ENCODE measurements around the gene TRIM8. TPM values are rescaled to one million over a fixed set of nuclear protein-coding genes. Genes with fewer than 3 reads are reported as not detected.

The TRIM8 gene
- total RNA-seq, 1 experiment from 2014 or later: 61.4 TPM

- ChIA-PET CTCF (no interaction called here), POLR2A (ENCODE audit: unreplicated experiment) (no interaction called here)
- no peak for ATAC-seq
- TF ChIP-seq CTCF (conservative IDR thresholded peaks at IDR 0.05; ENCODE audit: low read depth, low read length): no peak
- TF ChIP-seq EZH2 (IDR thresholded peaks at IDR 0.05; ENCODE audit: low read length, unreplicated experiment): no peak
- no peak for TF ChIP-seq EZH2phosphoT487 (IDR thresholded peaks at IDR 0.05; ENCODE audit: borderline replicate concordance, low read length)
- Histone ChIP-seq H3K27me3 (ENCODE audit: low read length) (no peaks in the 10 kb centered on the region), H3K9me3 (ENCODE audit: low read length) (no peaks in the 10 kb centered on the region), H3K79me2 (ENCODE audit: low read length) (no peaks in the 10 kb centered on the region), H3K9ac (ENCODE audit: low read length) (no peak overlapping the region), H2AFZ (ENCODE audit: low read length) (no peak overlapping the region), H3K9me2 (replicated peaks; ENCODE audit: low read length) (no peaks in the 10 kb centered on the region), H3K27ac (ENCODE audit: low read length) (no peak overlapping the region), H3K36me3 (ENCODE audit: low read depth, low read length) (no peaks in the 10 kb centered on the region), H4K20me1 (ENCODE audit: low read length) (no peaks in the 10 kb centered on the region), H3F3A (ENCODE audit: low read length, unreplicated experiment) (no peaks in the 10 kb centered on the region), H3K4me3 (ENCODE audit: low read length) (no peak overlapping the region), H3K4me2 (ENCODE audit: low read length) (no peak overlapping the region), H3K4me1 (ENCODE audit: insufficient read depth, low read length) (peaks cover 16% of the 10 kb centered on the region)
- intact Hi-C loops (cut with micrococcal nuclease): no loop called here
- no peak for DNase-seq
- no TSS peak for BruUV-seq (replicated peaks)
Measured at GRCh38 chr10:102616066-102616770, 28.1 kb upstream of the TRIM8 start.

- Histone ChIP-seq H3K9me3 (ENCODE audit: low read length) (no peaks in the 10 kb centered on the region), H3K27ac (ENCODE audit: low read length) (no peak overlapping the region), H3K27me3 (ENCODE audit: low read length) (no peaks in the 10 kb centered on the region), H3F3A (ENCODE audit: low read length, unreplicated experiment) (no peaks in the 10 kb centered on the region), H3K9me2 (replicated peaks; ENCODE audit: low read length) (no peaks in the 10 kb centered on the region), H3K79me2 (ENCODE audit: low read length) (no peaks in the 10 kb centered on the region), H3K4me1 (ENCODE audit: insufficient read depth, low read length) (peaks cover 17% of the 10 kb centered on the region), H4K20me1 (ENCODE audit: low read length) (no peaks in the 10 kb centered on the region), H3K4me2 (ENCODE audit: low read length) (no peak overlapping the region), H3K36me3 (ENCODE audit: low read depth, low read length) (no peaks in the 10 kb centered on the region), H3K4me3 (ENCODE audit: low read length) (no peak overlapping the region), H2AFZ (ENCODE audit: low read length) (no peak overlapping the region), H3K9ac (ENCODE audit: low read length) (no peak overlapping the region)
- no peak for TF ChIP-seq EZH2 (IDR thresholded peaks at IDR 0.05; ENCODE audit: low read length, unreplicated experiment)
- TF ChIP-seq CTCF (conservative IDR thresholded peaks at IDR 0.05; ENCODE audit: low read depth, low read length): no peak
- TF ChIP-seq EZH2phosphoT487 (IDR thresholded peaks at IDR 0.05; ENCODE audit: borderline replicate concordance, low read length): no peak
- ChIA-PET POLR2A (ENCODE audit: unreplicated experiment) (no interaction called here), CTCF (no interaction called here)
- no TSS peak for BruUV-seq (replicated peaks)
- intact Hi-C loops (cut with micrococcal nuclease): no loop called here
- DNase-seq (no peak), ATAC-seq (no peak)
Measured at GRCh38 chr10:102617041-102617440, 27.2 kb upstream of the TRIM8 start.

- Histone ChIP-seq H3K36me3 (ENCODE audit: low read depth, low read length) (no peaks in the 10 kb centered on the region), H3K9ac (ENCODE audit: low read length) (no peak overlapping the region), H3K9me3 (ENCODE audit: low read length) (no peaks in the 10 kb centered on the region), H3K4me3 (ENCODE audit: low read length) (no peak overlapping the region), H2AFZ (ENCODE audit: low read length) (no peak overlapping the region), H3K4me2 (ENCODE audit: low read length) (no peak overlapping the region), H4K20me1 (ENCODE audit: low read length) (no peaks in the 10 kb centered on the region), H3K27me3 (ENCODE audit: low read length) (no peaks in the 10 kb centered on the region), H3K4me1 (ENCODE audit: insufficient read depth, low read length) (peaks cover 13% of the 10 kb centered on the region), H3K9me2 (replicated peaks; ENCODE audit: low read length) (no peaks in the 10 kb centered on the region), H3K27ac (ENCODE audit: low read length) (no peak overlapping the region), H3K79me2 (ENCODE audit: low read length) (no peaks in the 10 kb centered on the region), H3F3A (ENCODE audit: low read length, unreplicated experiment) (no peaks in the 10 kb centered on the region)
- no TSS peak for BruUV-seq (replicated peaks)
- DNase-seq (no peak), ATAC-seq (no peak)
- ChIA-PET CTCF (no interaction called here), POLR2A (ENCODE audit: unreplicated experiment) (no interaction called here)
- TF ChIP-seq EZH2 (IDR thresholded peaks at IDR 0.05; ENCODE audit: low read length, unreplicated experiment): no peak
- no peak for TF ChIP-seq EZH2phosphoT487 (IDR thresholded peaks at IDR 0.05; ENCODE audit: borderline replicate concordance, low read length)
- no peak for TF ChIP-seq CTCF (conservative IDR thresholded peaks at IDR 0.05; ENCODE audit: low read depth, low read length)
- intact Hi-C loops (cut with micrococcal nuclease): no loop called here
Measured at GRCh38 chr10:102617816-102618215, 26.5 kb upstream of the TRIM8 start.

Measured in PC-3 (cell line).